ENCODE results near the gene MNT. TPM values are rescaled to one million over a fixed set of nuclear protein-coding genes. Genes with fewer than 3 reads are reported as not detected.
"Not testable (repeated sequence)": the region's sequence is repeated elsewhere in the genome, so short reads cannot be mapped to it uniquely, and the experiment has no call there.

Gene MNT
- polyA plus RNA-seq (2013, experiment 1 of 2), result 10.1 TPM
- 10.7 TPM for polyA plus RNA-seq (2013, experiment 2 of 2)

DNA sequence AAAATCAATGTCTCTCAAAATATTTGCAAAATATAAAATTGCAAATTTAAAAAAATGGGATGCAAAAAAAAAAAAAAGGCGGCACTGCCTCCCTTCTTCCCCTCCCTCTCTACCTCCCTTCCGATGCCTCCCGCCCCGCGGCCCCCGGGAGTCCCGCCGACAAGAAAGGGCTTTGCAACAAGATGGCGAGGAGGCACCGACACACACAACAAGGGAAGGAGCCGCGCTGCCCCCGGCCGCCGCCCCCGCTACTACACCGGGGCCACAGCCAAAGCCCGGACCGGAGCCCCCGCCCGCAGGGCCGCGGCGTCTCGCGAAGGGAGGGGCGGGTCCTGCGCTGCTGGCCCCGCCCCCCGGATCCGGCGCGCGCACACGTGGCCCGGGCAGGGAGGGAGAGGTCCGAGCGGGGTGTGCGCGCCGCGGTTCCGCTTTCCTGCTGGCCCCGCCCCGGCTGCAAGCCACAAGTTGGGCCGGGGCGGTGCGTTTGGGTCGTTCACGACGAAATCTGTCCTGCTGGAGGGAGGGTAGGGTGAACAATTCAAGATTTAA, at the start of gene MNT:
TSS of gene MNT (minus strand) at position 184 of the 549 bp plus-strand sequence. CDS start 348 bp downstream, outside the sequence.
- Histone ChIP-seq H3K79me1 (ENCODE audit: low read length) (peaks cover 8% of the 10 kb centered on the region), H3K56ac (ENCODE audit: low read length) (peak within 1 kb of the TSS; percentile 93), H3K4me2 (ENCODE audit: low read length) (peak within 1 kb of the TSS; percentile 99), H2AK5ac (ENCODE audit: low read length) (no peak within 1 kb of the TSS), H3K9ac (ENCODE audit: low read length) (peak within 1 kb of the TSS; percentile 86), H3K23ac (ENCODE audit: low read length) (peak within 1 kb of the TSS; percentile 99), H2BK5ac (ENCODE audit: low read length) (peak within 1 kb of the TSS; percentile 12), H3K79me2 (ENCODE audit: control insufficient read depth, insufficient read depth, low read length) (peaks cover 8% of the 10 kb centered on the region), H3K36me3 (ENCODE audit: control insufficient read depth, insufficient read depth, low read length) (no peaks in the 10 kb centered on the region), H3K4me1 (ENCODE audit: control insufficient read depth, low read depth, low read length) (peaks cover 5% of the 10 kb centered on the region), H3K4me3 (ENCODE audit: low read length) (peak within 1 kb of the TSS; percentile 66), H3K27ac (ENCODE audit: low read depth, low read length) (peak within 1 kb of the TSS; percentile 75), H3K4ac (ENCODE audit: low read depth, low read length) (no peak within 1 kb of the TSS), H2BK15ac (replicated peaks; ENCODE audit: low read depth) (no peak within 1 kb of the TSS), H3K27me3 (ENCODE audit: insufficient read depth, low read length, poor library complexity) (no peaks in the 10 kb centered on the region), H4K8ac (ENCODE audit: low read depth, low read length) (no peak within 1 kb of the TSS), H2BK120ac (ENCODE audit: low read depth, low read length) (no peak within 1 kb of the TSS), H3K18ac (ENCODE audit: low read length) (no peak within 1 kb of the TSS), H4K5ac (ENCODE audit: low read length) (no peak within 1 kb of the TSS)
- no CpG with 5 or more reads among the region's 51 CpGs for WGBS (ENCODE audit: extremely low coverage, insufficient coverage, low lambda C conversion rate)
- peak; percentile 97 for DNase-seq

DNA sequence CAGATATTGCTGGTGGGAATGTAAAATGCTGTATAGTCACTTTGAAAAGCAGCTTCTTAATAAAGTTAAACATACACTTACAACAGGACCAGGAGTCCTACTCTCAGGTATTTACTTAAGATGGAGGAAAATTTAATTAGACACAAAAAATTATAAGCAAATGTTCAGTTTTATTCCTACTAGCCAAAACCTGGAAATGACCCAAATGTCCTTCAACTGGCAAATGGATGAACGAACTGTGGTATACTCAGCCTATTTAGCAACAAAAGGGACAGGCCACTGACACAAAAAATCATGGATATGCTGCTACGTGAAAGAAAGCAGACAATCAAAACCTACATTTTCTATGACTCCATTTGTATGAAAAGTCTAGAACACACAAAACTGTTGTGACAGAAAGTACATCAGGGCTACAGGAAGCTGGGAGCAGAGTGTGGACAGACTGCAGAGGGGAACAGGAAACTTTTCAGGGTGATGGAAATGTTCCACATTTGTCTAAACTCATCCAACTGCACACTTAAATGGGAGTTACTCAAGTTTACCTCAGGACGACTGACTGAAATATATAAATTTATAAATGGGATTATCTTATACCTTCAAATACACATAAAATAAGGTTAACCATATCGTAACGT, 49.3 kb upstream of the MNT start:
- H3K27me3 ChIP-seq (ENCODE audit: insufficient read depth, low read length, poor library complexity), result no peaks in the 10 kb centered on the region
- H2BK15ac ChIP-seq (replicated peaks; ENCODE audit: low read depth), result no peak overlapping the region
- no peak overlapping the region for H3K18ac ChIP-seq (ENCODE audit: low read length)
- DNase-seq, result no peak
- no peak overlapping the region for H3K9ac ChIP-seq (ENCODE audit: low read length)
- no peaks in the 10 kb centered on the region for H3K79me2 ChIP-seq (ENCODE audit: control insufficient read depth, insufficient read depth, low read length)
- no peak overlapping the region for H3K23ac ChIP-seq (ENCODE audit: low read length)
- H3K79me1 ChIP-seq (ENCODE audit: low read length), result no peaks in the 10 kb centered on the region
- H3K4me2 ChIP-seq (ENCODE audit: low read length), result no peak overlapping the region
- no peak overlapping the region for H2BK5ac ChIP-seq (ENCODE audit: low read length)
- no peaks in the 10 kb centered on the region for H3K4me1 ChIP-seq (ENCODE audit: control insufficient read depth, low read depth, low read length)
- no peak overlapping the region for H4K8ac ChIP-seq (ENCODE audit: low read depth, low read length)
- no peak overlapping the region for H3K4me3 ChIP-seq (ENCODE audit: low read length)
- no peaks in the 10 kb centered on the region for H3K36me3 ChIP-seq (ENCODE audit: control insufficient read depth, insufficient read depth, low read length)
- 100% methylated on average over 2 of the region's 5 CpGs for WGBS (ENCODE audit: extremely low coverage, insufficient coverage, low lambda C conversion rate)
- H3K27ac ChIP-seq (ENCODE audit: low read depth, low read length), result no peak overlapping the region
- H3K56ac ChIP-seq (ENCODE audit: low read length), result no peak overlapping the region
- H4K5ac ChIP-seq (ENCODE audit: low read length), result no peak overlapping the region
- no peak overlapping the region for H2BK120ac ChIP-seq (ENCODE audit: low read depth, low read length)
- no peak overlapping the region for H3K4ac ChIP-seq (ENCODE audit: low read depth, low read length)
- H2AK5ac ChIP-seq (ENCODE audit: low read length), result no peak overlapping the region

DNA sequence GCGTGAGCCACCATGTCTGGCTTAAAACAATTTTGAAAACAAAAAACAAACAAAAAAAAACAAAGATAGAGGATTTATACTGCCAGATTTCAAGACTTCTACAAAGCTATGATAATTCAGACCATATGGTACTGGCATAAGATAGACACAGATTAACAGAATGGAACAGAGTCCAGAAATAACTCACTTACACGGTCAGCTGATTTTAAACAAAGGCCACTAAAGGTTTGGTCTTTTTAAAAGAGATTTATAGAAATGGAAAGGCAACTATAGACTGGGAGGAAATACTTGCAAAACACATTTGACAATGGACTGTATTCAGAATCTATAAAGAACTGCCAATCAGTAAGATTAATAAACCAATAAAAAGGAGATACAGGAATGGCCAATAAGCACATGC, 48.6 kb upstream of the MNT start:
- no peak overlapping the region for H3K56ac ChIP-seq (ENCODE audit: low read length)
- H3K79me2 ChIP-seq (ENCODE audit: control insufficient read depth, insufficient read depth, low read length), result no peaks in the 10 kb centered on the region
- no peak overlapping the region for H2AK5ac ChIP-seq (ENCODE audit: low read length)
- H4K8ac ChIP-seq (ENCODE audit: low read depth, low read length), result no peak overlapping the region
- H3K18ac ChIP-seq (ENCODE audit: low read length), result no peak overlapping the region
- no peak overlapping the region for H3K27ac ChIP-seq (ENCODE audit: low read depth, low read length)
- H3K4me3 ChIP-seq (ENCODE audit: low read length), result no peak overlapping the region
- H2BK15ac ChIP-seq (replicated peaks; ENCODE audit: low read depth), result no peak overlapping the region
- no peak overlapping the region for H4K5ac ChIP-seq (ENCODE audit: low read length)
- H3K9ac ChIP-seq (ENCODE audit: low read length), result no peak overlapping the region
- H2BK120ac ChIP-seq (ENCODE audit: low read depth, low read length), result no peak overlapping the region
- no peak overlapping the region for H3K4ac ChIP-seq (ENCODE audit: low read depth, low read length)
- no peak overlapping the region for H3K4me2 ChIP-seq (ENCODE audit: low read length)
- no peak overlapping the region for H2BK5ac ChIP-seq (ENCODE audit: low read length)
- no peak overlapping the region for H3K23ac ChIP-seq (ENCODE audit: low read length)
- no peaks in the 10 kb centered on the region for H3K79me1 ChIP-seq (ENCODE audit: low read length)
- no peaks in the 10 kb centered on the region for H3K4me1 ChIP-seq (ENCODE audit: control insufficient read depth, low read depth, low read length)
- H3K36me3 ChIP-seq (ENCODE audit: control insufficient read depth, insufficient read depth, low read length), result no peaks in the 10 kb centered on the region
- no CpG with 5 or more reads among the region's 2 CpGs for WGBS (ENCODE audit: extremely low coverage, insufficient coverage, low lambda C conversion rate)
- H3K27me3 ChIP-seq (ENCODE audit: insufficient read depth, low read length, poor library complexity), result no peaks in the 10 kb centered on the region
- DNase-seq, result no peak

DNA sequence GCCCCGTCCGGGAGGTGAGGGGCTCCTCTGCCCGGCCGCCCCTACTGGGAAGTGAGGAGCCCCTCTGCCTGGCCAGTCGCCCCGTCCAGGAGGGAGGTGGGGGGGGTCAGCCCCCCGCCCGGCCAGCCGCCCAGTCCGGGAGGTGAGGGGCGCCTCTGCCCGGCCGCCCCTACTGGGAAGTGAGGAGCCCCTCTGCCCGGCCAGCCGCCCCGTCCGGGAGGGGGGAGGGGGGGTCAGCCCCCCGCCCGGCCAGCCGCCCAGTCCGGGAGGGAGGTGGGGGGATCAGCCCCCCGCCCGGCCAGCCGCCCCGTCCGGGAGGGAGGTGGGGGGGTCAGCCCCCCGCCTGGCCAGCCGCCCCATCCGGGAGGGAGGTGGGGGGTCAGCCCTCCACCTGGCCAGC, 46.6 kb upstream of the MNT start:
- DNase-seq; H4K8ac ChIP-seq (ENCODE audit: low read depth, low read length); H3K23ac ChIP-seq (ENCODE audit: low read length); H3K56ac ChIP-seq (ENCODE audit: low read length); H3K9ac ChIP-seq (ENCODE audit: low read length); H3K4ac ChIP-seq (ENCODE audit: low read depth, low read length); H3K18ac ChIP-seq (ENCODE audit: low read length); H3K79me2 ChIP-seq (ENCODE audit: control insufficient read depth, insufficient read depth, low read length); H4K5ac ChIP-seq (ENCODE audit: low read length); H2AK5ac ChIP-seq (ENCODE audit: low read length); H3K4me3 ChIP-seq (ENCODE audit: low read length); H3K36me3 ChIP-seq (ENCODE audit: control insufficient read depth, insufficient read depth, low read length); H3K79me1 ChIP-seq (ENCODE audit: low read length); H2BK15ac ChIP-seq (replicated peaks; ENCODE audit: low read depth); H3K4me1 ChIP-seq (ENCODE audit: control insufficient read depth, low read depth, low read length); H3K4me2 ChIP-seq (ENCODE audit: low read length); H3K27me3 ChIP-seq (ENCODE audit: insufficient read depth, low read length, poor library complexity); H2BK120ac ChIP-seq (ENCODE audit: low read depth, low read length); H3K27ac ChIP-seq (ENCODE audit: low read depth, low read length); H2BK5ac ChIP-seq (ENCODE audit: low read length): not testable (repeated sequence)
- WGBS (ENCODE audit: extremely low coverage, insufficient coverage, low lambda C conversion rate), result no CpG with 5 or more reads among the region's 29 CpGs

DNA sequence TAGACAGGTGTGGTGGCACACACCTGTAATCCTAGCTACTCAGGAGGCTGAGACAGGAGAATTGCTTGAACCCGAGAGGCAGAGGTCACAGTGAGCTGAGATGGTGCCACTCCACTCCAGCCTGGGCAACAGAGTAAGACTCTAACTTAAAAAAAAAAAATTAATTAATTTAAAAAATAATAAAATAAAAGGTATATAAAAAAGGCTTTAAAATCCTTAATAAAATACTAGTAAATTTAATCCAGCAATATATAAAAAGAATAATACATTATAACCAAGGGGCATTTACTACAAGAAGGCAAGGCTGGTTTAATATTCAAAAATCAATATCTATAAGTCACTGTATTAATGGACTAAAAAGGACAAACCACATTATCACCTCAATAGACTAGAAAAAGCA, 44.8 kb upstream of the MNT start:
- Histone ChIP-seq H4K8ac (ENCODE audit: low read depth, low read length) (no peak overlapping the region), H3K4ac (ENCODE audit: low read depth, low read length) (no peak overlapping the region), H3K4me1 (ENCODE audit: control insufficient read depth, low read depth, low read length) (no peaks in the 10 kb centered on the region), H3K9ac (ENCODE audit: low read length) (no peak overlapping the region), H3K79me2 (ENCODE audit: control insufficient read depth, insufficient read depth, low read length) (no peaks in the 10 kb centered on the region), H3K18ac (ENCODE audit: low read length) (no peak overlapping the region), H2BK120ac (ENCODE audit: low read depth, low read length) (no peak overlapping the region), H3K36me3 (ENCODE audit: control insufficient read depth, insufficient read depth, low read length) (peaks cover 2% of the 10 kb centered on the region), H3K79me1 (ENCODE audit: low read length) (no peaks in the 10 kb centered on the region), H2BK5ac (ENCODE audit: low read length) (no peak overlapping the region), H3K27ac (ENCODE audit: low read depth, low read length) (no peak overlapping the region), H2BK15ac (replicated peaks; ENCODE audit: low read depth) (no peak overlapping the region), H3K56ac (ENCODE audit: low read length) (no peak overlapping the region), H3K23ac (ENCODE audit: low read length) (no peak overlapping the region), H3K4me3 (ENCODE audit: low read length) (no peak overlapping the region), H4K5ac (ENCODE audit: low read length) (no peak overlapping the region), H2AK5ac (ENCODE audit: low read length) (no peak overlapping the region), H3K27me3 (ENCODE audit: insufficient read depth, low read length, poor library complexity) (no peaks in the 10 kb centered on the region), H3K4me2 (ENCODE audit: low read length) (no peak overlapping the region)
- no peak for DNase-seq
- WGBS (ENCODE audit: extremely low coverage, insufficient coverage, low lambda C conversion rate), result no CpG with 5 or more reads among the region's 1 CpG

DNA sequence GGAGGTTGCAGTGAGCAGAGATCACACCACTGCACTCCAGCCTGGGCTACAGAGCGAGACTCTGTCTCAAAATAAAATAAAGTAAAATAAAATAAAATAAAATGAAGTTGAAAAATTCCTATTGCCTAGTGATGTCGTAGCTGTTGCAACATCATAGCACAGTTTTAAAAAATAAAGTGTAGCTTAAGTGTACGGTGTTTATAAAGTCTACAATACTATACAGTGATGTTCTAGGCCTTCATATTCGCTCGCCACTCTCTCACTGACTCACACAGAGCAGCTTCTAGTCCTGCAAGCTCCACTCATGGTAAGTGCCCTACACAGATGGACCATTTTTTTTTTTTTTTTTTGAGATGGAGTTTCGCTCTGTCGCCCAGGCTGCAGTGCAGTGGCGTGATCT, 43.5 kb upstream of the MNT start:
- no peak overlapping the region for H3K23ac ChIP-seq (ENCODE audit: low read length)
- no peak overlapping the region for H4K5ac ChIP-seq (ENCODE audit: low read length)
- no peak for DNase-seq
- no peak overlapping the region for H3K27ac ChIP-seq (ENCODE audit: low read depth, low read length)
- H3K4ac ChIP-seq (ENCODE audit: low read depth, low read length), result no peak overlapping the region
- no peak overlapping the region for H2BK120ac ChIP-seq (ENCODE audit: low read depth, low read length)
- H3K18ac ChIP-seq (ENCODE audit: low read length), result no peak overlapping the region
- H3K36me3 ChIP-seq (ENCODE audit: control insufficient read depth, insufficient read depth, low read length), result peaks cover 2% of the 10 kb centered on the region
- H2AK5ac ChIP-seq (ENCODE audit: low read length), result no peak overlapping the region
- no peaks in the 10 kb centered on the region for H3K27me3 ChIP-seq (ENCODE audit: insufficient read depth, low read length, poor library complexity)
- H3K4me1 ChIP-seq (ENCODE audit: control insufficient read depth, low read depth, low read length), result no peaks in the 10 kb centered on the region
- no peak overlapping the region for H2BK5ac ChIP-seq (ENCODE audit: low read length)
- H3K56ac ChIP-seq (ENCODE audit: low read length), result no peak overlapping the region
- H3K4me3 ChIP-seq (ENCODE audit: low read length), result no peak overlapping the region
- H4K8ac ChIP-seq (ENCODE audit: low read depth, low read length), result no peak overlapping the region
- no peaks in the 10 kb centered on the region for H3K79me1 ChIP-seq (ENCODE audit: low read length)
- WGBS (ENCODE audit: extremely low coverage, insufficient coverage, low lambda C conversion rate), result no CpG with 5 or more reads among the region's 8 CpGs
- H3K9ac ChIP-seq (ENCODE audit: low read length), result no peak overlapping the region
- H3K4me2 ChIP-seq (ENCODE audit: low read length), result no peak overlapping the region
- H2BK15ac ChIP-seq (replicated peaks; ENCODE audit: low read depth), result no peak overlapping the region
- H3K79me2 ChIP-seq (ENCODE audit: control insufficient read depth, insufficient read depth, low read length), result no peaks in the 10 kb centered on the region
